CD4-positive, alpha-beta T cell treated with Interleukin-6 for 4 hours (primary cell): Measurements from ENCODE around the gene ACVRL1.
"Not testable (repeated sequence)": the region's sequence is repeated elsewhere in the genome, so short reads cannot be mapped to it uniquely, and the experiment has no call there.

ENCODE experiments used
- DNase-seq: peaks from one replicate; pipeline ENCODE4 v3.0.0-alpha.2; 2020; ENCODE audit warnings: mixed read lengths

The ACVRL1 gene

GRCh38 chr12:51874486-51874885, 32.8 kb upstream of the ACVRL1 start:
- DNase-seq, result no peak

GRCh38 chr12:51879102-51879501, 28.2 kb upstream of the ACVRL1 start:
- DNase-seq, result no peak

GRCh38 chr12:51883295-51883694, 24.0 kb upstream of the ACVRL1 start:
- no peak for DNase-seq

GRCh38 chr12:51883998-51884675, 23.2 kb upstream of the ACVRL1 start:
- no peak for DNase-seq

- no peak for DNase-seq
Measured at GRCh38 chr12:51884676-51885229, 22.6 kb upstream of the ACVRL1 start.

GRCh38 chr12:51885294-51886020, 21.8 kb upstream of the ACVRL1 start:
- not testable (repeated sequence) for DNase-seq

GRCh38 chr12:51886021-51886710, 21.1 kb upstream of the ACVRL1 start:
- DNase-seq, result peak; percentile 64

- no peak for DNase-seq
Measured at GRCh38 chr12:51887476-51888315, 19.6 kb upstream of the ACVRL1 start, which contains the start of gene ANKRD33. Gene ANKRD33 (plus strand): TSS chr12:51888103. CDS start chr12:51888187, 84 bp downstream.

GRCh38 chr12:51888316-51889215, 18.7 kb upstream of the ACVRL1 start:
- DNase-seq, result no peak

- no peak for DNase-seq
Measured at GRCh38 chr12:51889216-51890132, 17.8 kb upstream of the ACVRL1 start.

GRCh38 chr12:51890133-51890464, 17.2 kb upstream of the ACVRL1 start:
- no peak for DNase-seq

GRCh38 chr12:51890511-51891171, 16.7 kb upstream of the ACVRL1 start:
- no peak for DNase-seq

GRCh38 chr12:51891843-51892242, 15.5 kb upstream of the ACVRL1 start:
- no peak for DNase-seq

GRCh38 chr12:51893786-51894185, 13.5 kb upstream of the ACVRL1 start:
- no peak for DNase-seq

GRCh38 chr12:51895378-51896135, 11.7 kb upstream of the ACVRL1 start:
- no peak for DNase-seq

GRCh38 chr12:51896236-51896635, 11.1 kb upstream of the ACVRL1 start:
- no peak for DNase-seq

- DNase-seq, result no peak
Measured at GRCh38 chr12:51897181-51897580, 10.1 kb upstream of the ACVRL1 start.

- no peak for DNase-seq
Measured at GRCh38 chr12:51898506-51898905, 8.8 kb upstream of the ACVRL1 start.

GRCh38 chr12:51898937-51899336, 8.4 kb upstream of the ACVRL1 start:
- no peak for DNase-seq
